Central memory CD4-positive, alpha-beta T cell (primary cell): ENCODE results near the gene BMF.
"Not testable (repeated sequence)": the region's sequence is repeated elsewhere in the genome, so short reads cannot be mapped to it uniquely, and the experiment has no call there.

ENCODE experiments used
- DNase-seq: peaks from one replicate; pipeline ENCODE4 v3.0.0; 2022

BMF gene

GRCh38 chr15:40128766-40129660 lies 20.3 kb upstream of the BMF start:
- DNase-seq: no peak

DNA sequence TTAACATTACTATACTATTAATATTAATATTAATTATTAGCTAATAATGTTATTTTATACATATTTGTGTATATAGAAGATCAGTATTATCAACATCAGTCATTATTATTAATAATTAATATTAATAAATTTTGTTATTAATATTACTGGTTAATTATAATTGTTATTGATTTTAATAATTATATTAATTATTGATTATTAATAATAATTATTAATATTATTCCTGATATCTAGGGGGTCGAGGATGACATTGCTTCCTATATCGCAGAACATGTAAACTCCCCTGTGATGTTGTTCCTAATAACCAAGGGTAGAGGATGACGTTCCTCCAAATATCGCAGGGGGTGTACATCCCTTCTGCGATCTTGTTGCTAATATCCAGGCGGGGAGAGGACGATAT lies 17.3 kb upstream of the BMF start:
- DNase-seq: no peak

GRCh38 chr15:40124807-40125285 lies 16.2 kb upstream of the BMF start:
- DNase-seq: not testable (repeated sequence)

DNA sequence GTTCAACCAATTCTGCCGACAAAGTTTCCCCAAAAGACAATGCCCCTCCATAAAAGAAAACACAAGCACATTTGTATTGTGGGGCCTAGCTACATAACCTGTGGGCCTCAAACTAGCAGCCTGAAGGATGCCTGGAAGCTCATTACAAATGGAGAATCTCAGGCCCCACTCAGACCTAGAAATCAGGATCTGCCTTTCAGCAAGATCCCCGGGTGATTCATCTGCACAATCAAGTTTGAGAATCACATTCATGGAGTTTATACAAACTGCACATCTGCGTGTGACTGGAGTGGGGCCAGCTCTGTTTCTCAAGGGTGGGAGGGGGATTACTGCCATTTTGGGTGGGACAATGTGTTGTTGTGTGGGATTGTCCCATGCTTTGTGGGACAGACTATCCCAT lies 15.7 kb upstream of the BMF start:
- not testable (repeated sequence) for DNase-seq

DNA sequence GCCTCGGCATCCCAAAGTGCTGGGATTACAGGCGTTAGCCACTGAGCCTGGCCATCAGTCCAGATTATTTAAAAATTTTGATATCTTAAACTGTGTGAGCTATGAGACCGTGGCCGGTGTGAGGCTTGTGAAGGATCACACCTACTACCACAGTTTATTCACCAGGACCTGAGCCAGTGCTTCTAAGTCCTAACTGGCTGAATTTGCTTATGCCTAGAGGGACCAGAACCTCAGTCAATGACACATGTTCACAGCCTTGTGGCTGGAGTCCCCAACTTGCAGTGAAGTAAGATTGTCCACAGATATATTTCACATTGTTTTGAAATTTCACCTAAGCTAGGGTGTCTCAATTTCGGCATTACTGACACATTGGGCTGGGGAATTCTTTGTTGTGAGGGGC lies 15.2 kb upstream of the BMF start:
- not testable (repeated sequence) for DNase-seq

DNA sequence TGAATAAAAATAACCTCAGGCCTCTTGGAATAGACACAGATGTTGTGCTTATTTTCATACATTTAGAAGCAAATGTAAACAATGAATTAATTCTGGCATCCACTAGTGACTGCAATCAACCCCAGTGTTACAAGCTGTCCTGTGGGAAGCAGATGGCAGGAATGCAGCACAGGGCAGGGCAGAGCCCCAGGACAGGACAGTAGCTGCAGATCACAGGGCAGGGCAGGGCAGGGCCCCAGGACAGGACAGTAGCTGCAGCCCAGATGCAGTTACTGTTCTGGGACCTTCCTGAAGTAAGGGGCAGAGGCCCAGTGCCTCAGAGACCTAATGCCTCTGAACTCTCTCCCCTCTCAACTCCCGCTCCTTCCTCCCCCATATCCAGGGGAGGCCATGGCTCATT lies 14.3 kb upstream of the BMF start:
- DNase-seq: not testable (repeated sequence)

DNA sequence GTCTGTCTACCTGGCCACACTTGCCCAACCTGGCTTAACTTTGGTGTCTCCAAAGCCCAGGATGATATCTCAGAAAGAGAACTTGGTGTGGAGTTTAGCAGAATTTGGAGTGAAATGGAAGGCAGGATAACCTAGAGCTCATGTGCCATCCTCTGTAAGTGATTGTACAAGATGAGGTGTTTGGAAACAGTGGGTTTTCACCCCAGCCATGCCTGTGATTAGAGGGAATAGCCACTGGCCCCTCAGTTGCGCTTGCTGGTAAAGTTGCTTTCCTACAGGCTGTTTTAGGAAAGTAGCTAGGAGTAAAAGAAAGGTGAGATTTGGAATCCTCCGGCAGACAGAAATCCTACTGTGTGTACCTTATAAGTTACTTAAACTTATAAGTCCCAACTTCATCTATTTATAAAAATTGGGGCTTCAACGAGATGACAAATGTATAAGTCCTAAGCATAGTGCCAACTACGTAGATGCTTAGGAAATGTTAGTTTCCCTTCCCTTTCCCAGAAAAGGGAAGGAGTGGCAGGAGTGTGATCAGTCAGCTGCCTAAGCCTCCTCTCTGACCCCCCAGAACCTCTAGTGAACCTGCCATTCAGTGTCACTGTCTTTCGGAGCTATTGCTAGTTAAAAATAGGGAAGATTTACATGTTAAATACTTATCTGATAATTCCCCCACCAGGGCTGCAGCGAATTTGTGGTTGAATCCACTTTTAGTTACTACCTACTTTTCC lies 13.4 kb upstream of the BMF start:
- no peak for DNase-seq

DNA sequence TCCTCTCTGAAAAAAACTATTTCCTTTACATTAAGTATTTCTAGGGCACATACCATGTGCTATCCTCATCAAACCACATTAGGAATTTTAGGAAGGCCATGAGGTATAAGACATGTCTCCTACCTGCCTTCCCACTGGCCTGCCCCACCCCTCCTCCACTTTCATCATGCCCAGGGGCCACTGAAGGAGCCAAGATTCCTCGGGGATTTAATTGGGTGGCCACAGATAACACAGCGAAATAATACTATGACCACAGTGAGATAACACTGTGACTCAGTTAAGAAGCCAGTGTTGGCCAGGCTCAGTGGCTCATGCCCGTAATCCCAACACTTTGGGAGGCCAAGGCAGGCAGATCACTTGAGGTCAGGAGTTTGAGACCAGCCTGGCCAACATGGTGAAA lies 9.8 kb upstream of the BMF start:
- no peak for DNase-seq

DNA sequence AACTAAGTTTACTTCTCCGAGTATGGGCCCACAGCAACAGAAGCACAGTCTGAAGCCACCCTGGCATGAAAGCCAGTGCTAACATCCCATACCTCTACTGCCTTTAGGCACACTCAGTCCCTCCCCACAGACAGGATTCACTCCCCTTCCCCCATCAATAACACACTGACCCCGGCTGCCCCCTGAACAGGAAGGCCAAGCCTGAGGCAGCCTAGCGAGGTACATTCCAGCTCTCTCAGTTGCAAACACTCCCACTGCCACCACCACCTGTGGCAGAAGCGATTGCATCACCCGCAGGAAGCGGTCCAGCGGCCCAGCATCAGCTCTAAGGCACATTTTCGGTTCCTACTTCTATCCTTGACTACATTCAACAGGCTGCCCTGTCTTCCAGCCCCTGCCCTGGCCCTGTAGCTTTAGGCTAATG lies 7.0 kb upstream of the BMF start:
- no peak for DNase-seq

- DNase-seq: not testable (repeated sequence)
These were observed 6.4 kb upstream of the BMF start for GRCh38 chr15:40115106-40115505.

- no peak for DNase-seq
These were observed 5.5 kb upstream of the BMF start for GRCh38 chr15:40114218-40114617.

DNA sequence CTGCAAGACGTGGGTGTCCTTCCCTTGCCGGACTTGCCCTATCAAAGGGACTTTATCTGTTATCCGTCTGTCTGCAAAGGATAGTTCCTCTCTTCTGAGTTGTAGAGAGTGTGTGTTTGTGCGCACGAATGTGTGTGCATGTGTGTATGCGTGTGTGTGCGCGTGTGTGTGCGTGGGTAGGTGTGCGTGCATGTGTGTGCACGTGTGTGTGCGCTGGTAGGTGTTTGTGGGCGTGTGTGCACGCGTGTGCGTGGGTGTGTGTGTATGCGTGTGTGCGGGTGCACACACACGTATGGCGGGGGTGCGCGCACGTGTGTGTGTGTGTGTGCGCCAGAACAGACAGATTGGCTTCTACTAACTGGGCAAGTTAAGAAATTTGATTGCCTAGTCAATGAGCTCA lies 4.1 kb upstream of the BMF start:
- no peak for DNase-seq

GRCh38 chr15:40111888-40112287 lies 3.2 kb upstream of the BMF start:
- DNase-seq: no peak

DNA sequence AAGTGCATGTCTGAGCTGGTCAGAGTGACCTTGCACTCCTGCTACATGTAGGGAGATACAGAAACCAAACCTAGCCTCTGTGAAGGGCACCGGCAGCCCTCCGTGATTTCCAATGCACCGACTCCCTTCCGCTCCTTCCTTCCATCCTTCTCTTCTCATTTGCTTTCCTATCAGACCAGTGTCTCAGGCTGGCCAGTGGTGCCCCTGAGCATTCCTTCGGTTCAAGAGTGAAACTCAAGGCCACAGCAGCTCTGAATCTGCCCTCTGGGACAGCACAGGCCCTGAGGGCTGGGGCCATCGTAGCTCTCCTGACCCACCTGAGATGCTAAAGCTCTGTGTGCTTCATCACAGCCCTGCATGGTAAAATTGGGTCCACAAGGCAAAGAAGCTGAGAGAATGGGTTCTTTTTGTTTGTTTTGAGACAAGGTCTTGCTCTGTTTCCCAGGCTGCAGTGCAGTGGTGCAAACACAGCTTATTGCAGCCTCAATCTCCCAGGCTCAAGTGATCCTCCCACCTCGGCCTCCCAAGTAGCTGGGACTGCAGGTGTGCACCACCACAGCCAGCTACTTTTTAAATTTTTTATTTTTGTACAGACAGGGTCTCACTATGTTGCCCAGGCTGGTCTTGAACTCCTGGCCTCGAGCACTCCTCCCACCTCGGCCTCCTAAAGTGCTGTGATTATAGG lies 2.3 kb upstream of the BMF start:
- no peak for DNase-seq

GRCh38 chr15:40108061-40108854 lies 421 bp downstream of the BMF start:
- DNase-seq: no peak

GRCh38 chr15:40106203-40107161 lies 2.2 kb downstream of the BMF start:
- no peak for DNase-seq

- DNase-seq: no peak
These were observed 3.0 kb downstream of the BMF start for GRCh38 chr15:40105517-40106202.

GRCh38 chr15:40104865-40105516 lies 3.7 kb downstream of the BMF start:
- DNase-seq: peak; percentile 57

- DNase-seq: no peak
These were observed 4.3 kb downstream of the BMF start for GRCh38 chr15:40104296-40104864.

- no peak for DNase-seq
These were observed 4.8 kb downstream of the BMF start for GRCh38 chr15:40103864-40104271.
